SU-DHL-6 (cell line): ENCODE data around the gene CYLD.
A peak's percentile ranks its signal among the peaks of the same experiment; 100 is the strongest.

ENCODE experiments used
- H2AFZ ChIP-seq: fragments of 200-600 bp; sonication (generic); 2 replicates; pipeline ENCODE4 v1.6.1; 2014; ENCODE audit warnings: low read depth, mild to moderate bottlenecking, moderate library complexity, mixed read lengths, antibody characterized with exemption, low read length; ENCODE audit not compliant: severe bottlenecking
- H3F3A ChIP-seq: fragments of 200-600 bp; shearing (Covaris generic); 2 replicates; pipeline ENCODE4 v1.6.0; 2016; ENCODE audit warnings: antibody characterized with exemption, mild to moderate bottlenecking; ENCODE audit not compliant: insufficient read depth
- H3K27ac ChIP-seq: fragments of 200-600 bp; sonication (generic); 2 replicates; pipeline ENCODE4 v1.5.1; 2016; ENCODE audit warnings: low read depth, mild to moderate bottlenecking, low read length, moderate library complexity, mixed read lengths
- H3K27me3 ChIP-seq: fragments of 200-600 bp; sonication (generic), shearing (Covaris generic); 2 replicates; pipeline ENCODE4 v1.6.0; 2014; ENCODE audit warnings: mild to moderate bottlenecking, low read length
- H3K36me3 ChIP-seq: fragments of 200-600 bp; sonication (generic); 2 replicates; pipeline ENCODE4 v1.6.1; 2014; ENCODE audit warnings: mild to moderate bottlenecking, low read length, mixed read lengths
- H3K4me2 ChIP-seq: fragments of 300-600, 200-600 bp; shearing (Covaris generic), sonication (generic); 2 replicates; pipeline ENCODE4 v1.6.0; 2014; ENCODE audit warnings: low read length, low read depth, mild to moderate bottlenecking; ENCODE audit not compliant: poor library complexity, severe bottlenecking
- H3K4me3 ChIP-seq: fragments of 200-600 bp; sonication (generic); 2 replicates; pipeline ENCODE4 v1.5.1; 2014; ENCODE audit warnings: antibody characterized with exemption, low read length, mild to moderate bottlenecking, mixed read lengths; ENCODE audit not compliant: insufficient read depth, poor library complexity, severe bottlenecking
- H3K79me2 ChIP-seq: fragments of 200-600 bp; sonication (generic); 2 replicates; pipeline ENCODE4 v1.6.1; 2014; ENCODE audit warnings: mild to moderate bottlenecking, low read length, moderate library complexity; ENCODE audit not compliant: insufficient read depth
- H3K9ac ChIP-seq: fragments of 200-600 bp; sonication (generic); 2 replicates; pipeline ENCODE4 v1.7.0; 2014; ENCODE audit warnings: mild to moderate bottlenecking, low read length
- H3K9me2 ChIP-seq: fragments of 200-600 bp; sonication (generic); replicated peaks from 2 replicates; pipeline ENCODE4 v1.6.1; 2014; ENCODE audit warnings: low read length; ENCODE audit not compliant: insufficient read depth
- H3K9me3 ChIP-seq: fragments of 200-600 bp; sonication (generic); 2 replicates; pipeline ENCODE4 v1.6.1; 2014; ENCODE audit warnings: low read length, mixed read lengths; ENCODE audit not compliant: insufficient read depth
- H4K20me1 ChIP-seq: fragments of 200-600 bp; sonication (generic); 2 replicates; pipeline ENCODE4 v1.6.1; 2014; ENCODE audit warnings: low read depth, mild to moderate bottlenecking, antibody characterized with exemption, low read length, moderate library complexity, mixed read lengths
- EZH2phosphoT487 ChIP-seq: fragments of 200-600 bp; sonication (generic), shearing (Covaris generic); conservative IDR thresholded peaks from 2 replicates; pipeline ENCODE4 v1.6.1; 2018; ENCODE audit warnings: mild to moderate bottlenecking, antibody characterized with exemption, low read length, moderate library complexity, mixed read lengths
- TF ChIP-seq, protein P1 (sequence below): fragments of 200-600 bp; sonication (generic); IDR thresholded peaks from one replicate; pipeline ENCODE4 v1.5.1; 2017; ENCODE audit warnings: antibody characterized with exemption, mild to moderate bottlenecking, low read length, moderate library complexity; ENCODE audit not compliant: insufficient read depth, poor library complexity, severe bottlenecking

Gene CYLD

DNA sequence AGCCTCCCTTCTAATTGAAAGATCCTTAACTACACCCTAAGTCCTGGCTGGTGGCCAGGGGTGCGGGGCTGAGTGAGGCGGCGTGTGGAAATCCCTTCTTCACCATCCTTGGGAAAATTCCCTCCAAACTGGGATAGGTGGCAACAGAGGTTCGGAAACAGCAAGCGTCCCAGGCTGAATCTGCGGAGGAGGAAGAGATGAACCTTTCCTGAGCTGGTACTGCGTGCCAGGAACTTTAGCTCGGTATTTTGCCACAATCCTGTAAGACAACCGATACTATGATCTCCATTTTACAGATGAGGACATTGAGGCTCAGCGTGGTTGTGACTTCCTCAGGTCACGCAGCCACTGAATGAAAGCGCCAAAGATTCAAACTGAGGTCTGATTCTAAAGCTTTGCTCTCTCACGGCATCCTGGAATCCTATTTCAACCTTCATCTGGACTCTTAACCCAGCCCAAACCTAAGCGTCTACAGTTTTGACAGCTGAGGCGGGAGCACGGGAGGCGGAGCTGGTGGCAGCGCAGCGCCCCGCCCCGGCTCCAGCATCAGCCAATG lies 583 bp upstream of the CYLD start:
- peak overlapping the region; percentile 44 for H3K4me3 ChIP-seq
- TF ChIP-seq EZH2phosphoT487: no peak
- TF ChIP-seq, protein P1, sequence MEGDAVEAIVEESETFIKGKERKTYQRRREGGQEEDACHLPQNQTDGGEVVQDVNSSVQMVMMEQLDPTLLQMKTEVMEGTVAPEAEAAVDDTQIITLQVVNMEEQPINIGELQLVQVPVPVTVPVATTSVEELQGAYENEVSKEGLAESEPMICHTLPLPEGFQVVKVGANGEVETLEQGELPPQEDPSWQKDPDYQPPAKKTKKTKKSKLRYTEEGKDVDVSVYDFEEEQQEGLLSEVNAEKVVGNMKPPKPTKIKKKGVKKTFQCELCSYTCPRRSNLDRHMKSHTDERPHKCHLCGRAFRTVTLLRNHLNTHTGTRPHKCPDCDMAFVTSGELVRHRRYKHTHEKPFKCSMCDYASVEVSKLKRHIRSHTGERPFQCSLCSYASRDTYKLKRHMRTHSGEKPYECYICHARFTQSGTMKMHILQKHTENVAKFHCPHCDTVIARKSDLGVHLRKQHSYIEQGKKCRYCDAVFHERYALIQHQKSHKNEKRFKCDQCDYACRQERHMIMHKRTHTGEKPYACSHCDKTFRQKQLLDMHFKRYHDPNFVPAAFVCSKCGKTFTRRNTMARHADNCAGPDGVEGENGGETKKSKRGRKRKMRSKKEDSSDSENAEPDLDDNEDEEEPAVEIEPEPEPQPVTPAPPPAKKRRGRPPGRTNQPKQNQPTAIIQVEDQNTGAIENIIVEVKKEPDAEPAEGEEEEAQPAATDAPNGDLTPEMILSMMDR: no peak
- H3K27me3 ChIP-seq: no peaks in the 10 kb centered on the region
- H3K79me2 ChIP-seq: no peaks in the 10 kb centered on the region
- no peaks in the 10 kb centered on the region for H3K36me3 ChIP-seq
- peak overlapping the region; percentile 61 for H3K4me2 ChIP-seq
- no peaks in the 10 kb centered on the region for H3F3A ChIP-seq
- H3K9me2 ChIP-seq: no peaks in the 10 kb centered on the region
- no peaks in the 10 kb centered on the region for H3K9me3 ChIP-seq
- no peaks in the 10 kb centered on the region for H4K20me1 ChIP-seq
- peak overlapping the region; percentile 44 for H3K9ac ChIP-seq
- H2AFZ ChIP-seq: peak overlapping the region; percentile 73
- no peak overlapping the region for H3K27ac ChIP-seq

DNA sequence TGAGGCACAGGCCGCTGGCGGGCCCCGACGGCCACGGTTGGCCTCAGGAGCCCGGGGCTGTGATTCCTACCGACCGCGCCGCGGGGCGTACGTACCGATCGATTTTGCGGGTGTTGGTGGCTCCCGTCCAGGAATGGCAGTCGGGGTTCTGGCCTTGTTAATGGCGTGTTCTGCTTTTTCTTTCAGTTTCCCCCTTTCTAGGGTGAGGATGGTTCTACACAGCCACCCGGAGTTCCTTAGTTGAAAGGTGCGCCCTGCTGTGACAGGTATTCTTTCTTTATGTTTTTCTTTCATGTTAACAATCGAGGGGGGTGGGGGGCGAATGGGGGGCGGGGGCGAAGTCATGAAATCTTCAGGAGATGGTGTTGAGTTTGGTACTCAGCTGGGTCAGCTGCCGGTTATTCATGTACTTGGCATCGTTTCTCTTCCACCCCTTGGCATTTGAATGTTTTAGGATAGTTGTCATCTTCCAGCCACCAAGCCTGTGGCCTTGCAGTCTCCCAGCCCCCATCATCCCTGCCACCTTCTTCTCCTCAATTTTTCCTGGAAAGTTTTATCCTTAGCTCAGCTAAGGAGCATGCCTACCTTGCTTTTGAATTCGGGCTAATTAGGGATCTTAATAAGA lies 802 bp downstream of the CYLD start:
- H2AFZ ChIP-seq: peak overlapping the region; percentile 69
- H3K9ac ChIP-seq: peak overlapping the region; percentile 66
- peak overlapping the region; percentile 69 for H3K4me3 ChIP-seq
- no peaks in the 10 kb centered on the region for H3K9me2 ChIP-seq
- no peaks in the 10 kb centered on the region for H3K79me2 ChIP-seq
- H3F3A ChIP-seq: no peaks in the 10 kb centered on the region
- H3K4me2 ChIP-seq: peak overlapping the region; percentile 81
- TF ChIP-seq, protein P1: no peak
- no peak for TF ChIP-seq EZH2phosphoT487
- H3K27ac ChIP-seq: no peak overlapping the region
- H3K36me3 ChIP-seq: no peaks in the 10 kb centered on the region
- H4K20me1 ChIP-seq: no peaks in the 10 kb centered on the region
- no peaks in the 10 kb centered on the region for H3K27me3 ChIP-seq
- no peaks in the 10 kb centered on the region for H3K9me3 ChIP-seq

DNA sequence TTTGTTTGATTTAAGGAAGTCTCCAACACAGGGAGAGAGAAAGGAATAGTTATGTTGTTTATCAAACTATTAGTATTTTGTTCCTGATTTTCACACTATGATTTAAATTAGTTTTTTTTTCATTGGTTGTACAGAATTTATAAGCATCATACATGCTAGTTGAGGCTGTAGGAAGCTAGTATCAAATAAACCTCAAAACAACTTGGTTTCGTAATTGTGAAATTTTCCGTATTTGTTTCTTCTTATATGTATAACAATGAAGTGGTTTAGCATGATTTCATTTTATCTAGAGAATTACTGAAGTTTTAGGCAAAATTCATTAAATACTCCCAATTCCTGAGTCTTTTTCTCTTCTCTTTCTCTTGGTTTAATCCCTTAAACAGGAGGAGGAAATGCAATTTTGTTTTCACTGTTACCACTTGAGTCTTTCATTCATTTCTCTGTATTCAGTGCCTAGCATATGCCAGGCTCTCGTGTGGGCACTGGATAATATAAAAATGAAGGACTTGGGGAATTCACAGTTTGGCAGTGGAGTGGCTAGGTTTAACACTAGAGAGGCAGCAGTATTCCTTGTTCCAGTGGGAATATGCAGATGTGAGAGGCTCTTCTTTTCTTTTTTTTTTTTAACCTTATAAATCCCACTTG lies 1.8 kb downstream of the CYLD start:
- Histone ChIP-seq H3K27ac (no peak overlapping the region), H3K4me3 (no peak overlapping the region), H3K9me3 (no peaks in the 10 kb centered on the region), H2AFZ (no peak overlapping the region), H3F3A (no peaks in the 10 kb centered on the region), H3K9ac (no peak overlapping the region), H4K20me1 (no peaks in the 10 kb centered on the region), H3K9me2 (no peaks in the 10 kb centered on the region), H3K79me2 (no peaks in the 10 kb centered on the region), H3K27me3 (no peaks in the 10 kb centered on the region), H3K36me3 (no peaks in the 10 kb centered on the region), H3K4me2 (no peak overlapping the region)
- TF ChIP-seq, protein P1: no peak
- no peak for TF ChIP-seq EZH2phosphoT487
